ENCODE data around the gene TEX101. TPM values are rescaled to one million over a fixed set of nuclear protein-coding genes. Genes with fewer than 3 reads are reported as not detected.
A peak's percentile ranks its signal among the peaks of the same experiment; 100 is the strongest.

The TEX101 gene
- total RNA-seq, 2 donors from 2014 or later, result 26.0 TPM; not detected in 1

- H3K27me3 ChIP-seq (replicated peaks; ENCODE audit: insufficient read depth), result no peaks in the 10 kb centered on the region
- TF ChIP-seq CTCF (IDR thresholded peaks at IDR 0.05), result no peak
- TF ChIP-seq POLR2AphosphoS5 (IDR thresholded peaks at IDR 0.05), result no peak
- TF ChIP-seq POLR2A (IDR thresholded peaks at IDR 0.05), result no peak
- no peak overlapping the region for H3K4me3 ChIP-seq
- H3K27ac ChIP-seq, result no peak overlapping the region
- intact Hi-C loops (cut with DNase I), result loop anchor here (1.0 to 10.0 kb wide), 2 partner anchors 72 to 207 kb away; no protein-coding TSS in a partner anchor
- no peaks in the 10 kb centered on the region for H3K36me3 ChIP-seq
- WGBS, result 91% methylated on average over 9 of the region's 9 CpGs
- H3K9me3 ChIP-seq, result no peaks in the 10 kb centered on the region
- DNase-seq (ENCODE audit: low spot score), result no peak
- no peaks in the 10 kb centered on the region for H3K4me1 ChIP-seq (replicated peaks)
Observed at GRCh38 chr19:43447655-43448054, 33.0 kb downstream of the TEX101 start.

- intact Hi-C loops (cut with DNase I), result no loop called here
- Histone ChIP-seq H3K27ac (peak overlapping the region in 1 of 2 donors; percentile 19), H3K27me3 (replicated peaks; ENCODE audit: insufficient read depth) (no peaks in the 10 kb centered on the region), H3K4me3 (no peak overlapping the region), H3K9me3 (no peaks in the 10 kb centered on the region), H3K4me1 (replicated peaks) (no peaks in the 10 kb centered on the region), H3K36me3 (no peaks in the 10 kb centered on the region)
- no peak for TF ChIP-seq POLR2AphosphoS5 (IDR thresholded peaks at IDR 0.05)
- DNase-seq (ENCODE audit: low spot score), result no peak
- WGBS, result 51% methylated on average over 2 of the region's 2 CpGs
Observed at GRCh38 chr19:43450545-43450997, 35.9 kb downstream of the TEX101 start.

- Histone ChIP-seq H3K36me3 (no peaks in the 10 kb centered on the region), H3K27me3 (replicated peaks; ENCODE audit: insufficient read depth) (no peaks in the 10 kb centered on the region), H3K4me1 (replicated peaks) (peaks cover 3% of the 10 kb centered on the region), H3K27ac (no peak overlapping the region), H3K9me3 (no peaks in the 10 kb centered on the region), H3K4me3 (no peak overlapping the region)
- no peak for DNase-seq (ENCODE audit: low spot score)
- intact Hi-C loops (cut with DNase I), result no loop called here
- 78% methylated on average over 3 of the region's 3 CpGs for WGBS
- TF ChIP-seq POLR2A (IDR thresholded peaks at IDR 0.05) (no peak), CTCF (IDR thresholded peaks at IDR 0.05) (no peak), POLR2AphosphoS5 (IDR thresholded peaks at IDR 0.05) (no peak)
Observed at GRCh38 chr19:43452582-43452981, 37.9 kb downstream of the TEX101 start.

GRCh38 chr19:43454031-43454430 lies 39.3 kb downstream of the TEX101 start:
- H3K4me3 ChIP-seq, result no peak overlapping the region
- H3K27ac ChIP-seq, result peak overlapping the region in 1 of 2 donors; percentile 82
- H3K4me1 ChIP-seq (replicated peaks), result peaks cover 3% of the 10 kb centered on the region
- WGBS, result 75% methylated on average over 2 of the region's 2 CpGs
- intact Hi-C loops (cut with DNase I), result no loop called here
- no peak for DNase-seq (ENCODE audit: low spot score)
- H3K36me3 ChIP-seq, result no peaks in the 10 kb centered on the region
- no peaks in the 10 kb centered on the region for H3K9me3 ChIP-seq
- H3K27me3 ChIP-seq (replicated peaks; ENCODE audit: insufficient read depth), result no peaks in the 10 kb centered on the region
- TF ChIP-seq POLR2A (IDR thresholded peaks at IDR 0.05) (no peak), CTCF (IDR thresholded peaks at IDR 0.05) (no peak), POLR2AphosphoS5 (IDR thresholded peaks at IDR 0.05) (no peak)

GRCh38 chr19:43455321-43456113 lies 40.8 kb downstream of the TEX101 start:
- Histone ChIP-seq H3K9me3 (no peaks in the 10 kb centered on the region), H3K4me1 (replicated peaks) (peaks cover 3% of the 10 kb centered on the region), H3K27ac (peak overlapping the region; percentile 82 to 85), H3K4me3 (no peak overlapping the region), H3K36me3 (no peaks in the 10 kb centered on the region), H3K27me3 (replicated peaks; ENCODE audit: insufficient read depth) (no peaks in the 10 kb centered on the region)
- peak; percentile 79 for DNase-seq (ENCODE audit: low spot score)
- 22% methylated on average over 10 of the region's 10 CpGs for WGBS
- intact Hi-C loops (cut with DNase I), result no loop called here
- peak; percentile 78 for TF ChIP-seq POLR2AphosphoS5 (IDR thresholded peaks at IDR 0.05)
- TF ChIP-seq CTCF (IDR thresholded peaks at IDR 0.05), result no peak
